Stimulated activated naive CD4-positive, alpha-beta T cell (primary cell): Measurements from ENCODE around the gene PANX2.
"Not testable (repeated sequence)": the region's sequence is repeated elsewhere in the genome, so short reads cannot be mapped to it uniquely, and the experiment has no call there.

Experiments
- DNase-seq, 6 experiments: peaks; one replicate each; lab custom pipeline; 2025; lab: John Stamatoyannopoulos, UW

Gene PANX2

DNA sequence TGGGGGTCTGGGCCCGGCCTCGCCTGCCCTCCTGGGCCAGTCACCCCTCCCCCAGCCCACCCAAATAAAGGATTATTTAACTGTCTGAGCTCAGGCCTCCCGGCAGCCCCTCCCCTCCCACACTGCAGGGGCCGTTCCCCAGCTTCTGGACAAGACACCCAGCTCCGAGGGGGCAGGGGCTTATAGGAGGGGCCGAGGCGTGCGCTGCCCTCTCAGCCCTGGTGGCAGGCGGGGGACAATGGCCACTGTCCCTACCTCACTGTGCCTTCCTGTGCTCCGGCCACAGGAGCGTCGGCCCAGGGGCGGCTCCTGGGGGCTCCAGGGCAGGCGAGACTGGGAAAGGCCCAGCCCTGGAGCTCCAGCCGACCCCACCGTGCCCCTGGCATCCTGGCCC lies 28.1 kb downstream of the PANX2 start:
- DNase-seq = no peak

DNA sequence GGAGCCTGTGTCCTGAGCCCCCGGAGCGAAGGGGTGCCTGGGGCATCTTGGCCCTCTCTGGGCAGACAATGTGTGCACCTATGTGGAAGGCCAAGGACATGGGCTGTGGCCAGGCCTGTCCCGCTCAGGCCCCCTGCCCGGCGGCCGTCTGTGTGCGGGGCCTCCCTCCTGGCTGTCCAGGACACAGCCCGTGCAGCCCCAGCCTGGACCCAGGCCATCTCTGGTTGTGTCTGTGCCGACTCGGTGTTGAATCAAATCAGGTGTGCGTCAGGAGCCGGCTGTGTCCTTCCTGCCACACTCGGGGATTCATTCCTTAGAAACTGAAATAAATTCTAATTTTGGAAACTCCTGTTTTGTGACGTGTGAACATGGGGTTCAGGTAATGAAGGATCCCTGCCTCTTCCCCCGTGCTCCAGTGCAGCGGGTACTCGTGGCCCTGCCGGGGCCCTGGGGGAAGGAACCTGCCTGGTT lies 28.8 kb downstream of the PANX2 start:
- DNase-seq = no peak

DNA sequence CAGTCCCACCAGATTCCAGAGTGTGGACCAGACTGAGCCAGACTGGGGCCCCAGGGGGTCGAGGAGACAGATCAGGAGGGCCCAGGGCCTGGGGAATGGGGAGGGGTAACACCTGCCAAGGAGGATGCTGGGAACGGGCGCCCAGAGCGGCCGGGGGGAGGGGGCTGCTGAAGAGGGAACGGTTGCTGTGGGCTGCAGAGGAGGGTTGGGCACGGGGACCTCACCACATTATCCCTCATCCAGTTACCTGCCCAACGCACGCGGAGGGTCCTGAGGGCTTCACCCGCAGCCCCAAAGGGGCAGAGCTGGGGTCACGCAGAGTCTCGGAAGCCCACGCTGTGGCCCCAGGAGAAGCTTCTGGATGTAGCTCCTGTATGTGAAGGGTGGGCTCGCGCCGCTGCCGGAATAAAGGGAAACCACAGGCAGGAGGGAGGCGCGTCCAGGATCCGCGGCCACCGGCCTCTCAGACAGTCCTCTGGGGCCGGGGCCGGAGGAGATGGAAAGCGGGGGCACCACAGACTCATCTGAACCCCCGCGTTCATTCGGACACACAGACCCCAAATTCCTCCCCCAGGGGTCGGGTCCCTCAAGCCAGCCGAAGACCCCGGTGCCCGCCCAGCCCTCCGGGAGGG lies 29.4 kb downstream of the PANX2 start:
- DNase-seq = peak in 1 of 6 experiments; percentile 14

DNA sequence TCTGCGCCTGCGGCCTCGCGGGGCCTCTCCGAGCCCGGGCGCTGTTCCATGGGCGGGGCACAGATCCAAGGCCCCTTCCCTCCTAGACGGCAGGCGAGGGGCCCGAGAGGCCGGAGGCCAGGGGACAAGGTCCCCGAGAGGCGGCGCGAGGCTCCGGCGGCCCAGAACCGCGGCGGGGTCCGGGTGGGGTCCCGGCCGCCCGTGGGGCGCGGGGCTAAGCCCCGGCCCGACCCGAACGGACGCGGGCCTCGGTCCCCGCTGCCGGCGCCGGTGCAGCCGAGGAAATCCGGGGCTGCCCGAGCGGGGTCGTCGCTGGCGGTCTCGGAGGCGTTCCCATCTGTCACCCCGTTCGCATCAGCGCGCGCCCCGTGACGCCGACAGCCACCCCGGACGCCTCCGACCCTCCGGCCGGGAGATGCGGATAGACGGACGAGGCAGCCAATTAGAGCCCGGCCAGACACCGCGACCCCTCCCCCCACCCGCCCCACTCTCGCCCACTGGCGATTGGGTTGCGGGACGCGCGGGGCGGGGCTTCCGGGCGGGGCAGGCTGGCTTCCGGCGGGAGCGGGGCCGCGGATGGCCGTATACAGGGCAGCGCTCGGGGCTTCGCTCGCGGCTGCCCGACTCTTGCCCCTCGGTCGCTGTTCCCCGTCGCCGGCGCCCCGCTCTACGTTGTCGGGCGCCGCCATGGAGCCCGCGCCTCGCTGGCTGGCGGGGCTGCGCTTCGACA lies 30.1 kb downstream of the PANX2 start, which contains the start of gene SELENOO:
TSS of gene SELENOO (plus strand) at position 551 of the 730 bp plus-strand sequence. CDS start at position 577, 26 bp downstream.
- DNase-seq = peak; percentile 75 to 88 (median 84)

DNA sequence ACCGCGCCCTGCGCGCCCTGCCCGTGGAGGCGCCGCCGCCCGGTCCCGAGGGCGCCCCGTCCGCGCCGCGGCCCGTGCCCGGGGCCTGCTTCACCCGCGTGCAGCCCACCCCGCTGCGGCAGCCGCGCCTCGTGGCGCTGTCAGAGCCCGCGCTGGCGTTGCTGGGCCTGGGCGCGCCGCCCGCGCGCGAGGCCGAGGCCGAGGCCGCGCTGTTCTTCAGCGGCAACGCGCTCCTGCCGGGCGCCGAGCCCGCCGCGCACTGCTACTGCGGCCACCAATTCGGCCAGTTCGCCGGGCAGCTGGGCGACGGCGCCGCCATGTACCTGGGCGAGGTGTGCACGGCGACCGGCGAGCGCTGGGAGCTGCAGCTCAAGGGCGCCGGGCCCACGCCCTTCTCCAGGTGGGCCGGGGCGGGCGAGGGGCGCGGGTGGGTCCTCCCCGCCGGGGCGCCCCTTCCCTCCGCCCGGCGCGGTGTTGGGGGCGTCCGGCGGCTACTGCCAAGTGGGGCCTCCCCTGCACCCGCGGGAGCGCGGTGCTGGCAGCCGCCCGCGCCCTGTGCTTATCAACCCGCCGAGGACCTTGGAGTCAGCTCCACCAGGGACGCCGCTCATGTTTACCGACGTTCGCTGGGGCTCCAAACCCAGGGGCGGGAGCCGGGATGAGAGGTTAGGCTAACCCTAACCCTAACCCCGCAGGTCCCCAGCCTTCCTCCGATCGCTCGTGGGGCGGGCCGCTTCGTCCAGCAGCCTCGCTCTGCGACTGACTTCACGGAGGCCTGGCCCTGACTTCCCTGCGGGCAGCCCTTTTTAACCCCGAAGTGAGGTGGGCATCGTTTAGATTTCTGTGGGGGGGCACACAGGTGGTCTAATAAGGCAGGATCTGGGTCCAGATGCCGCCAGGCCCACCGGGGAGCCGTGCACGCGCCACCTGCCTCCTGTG lies 30.9 kb downstream of the PANX2 start:
- DNase-seq = peak in 1 of 6 experiments; percentile 22

DNA sequence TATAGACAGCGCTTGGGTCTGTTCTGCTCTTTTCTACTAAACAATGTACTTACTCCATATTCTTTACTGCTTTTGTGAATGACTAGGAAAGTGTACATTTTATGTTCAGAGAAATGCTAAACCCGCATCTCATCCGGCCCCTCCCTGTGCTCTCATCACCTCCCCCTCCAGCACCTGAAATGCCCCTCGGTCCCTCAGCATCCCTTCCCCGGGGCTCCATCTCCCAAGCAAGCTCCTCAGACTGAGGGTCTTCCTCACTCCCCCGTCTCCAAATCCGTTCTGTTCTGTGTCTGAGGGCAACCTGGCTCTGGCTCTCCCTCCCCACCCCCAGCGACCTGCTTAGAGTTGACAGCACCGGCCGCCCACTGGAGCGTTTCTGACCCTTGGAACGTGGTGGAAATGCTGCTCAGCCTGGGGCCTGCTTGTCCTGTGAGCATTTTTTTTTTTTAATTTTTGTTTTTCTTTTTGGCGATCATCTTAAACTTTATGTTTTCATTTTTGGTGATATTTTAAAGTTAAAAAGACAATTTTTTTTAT lies 31.7 kb downstream of the PANX2 start:
- no peak for DNase-seq

DNA sequence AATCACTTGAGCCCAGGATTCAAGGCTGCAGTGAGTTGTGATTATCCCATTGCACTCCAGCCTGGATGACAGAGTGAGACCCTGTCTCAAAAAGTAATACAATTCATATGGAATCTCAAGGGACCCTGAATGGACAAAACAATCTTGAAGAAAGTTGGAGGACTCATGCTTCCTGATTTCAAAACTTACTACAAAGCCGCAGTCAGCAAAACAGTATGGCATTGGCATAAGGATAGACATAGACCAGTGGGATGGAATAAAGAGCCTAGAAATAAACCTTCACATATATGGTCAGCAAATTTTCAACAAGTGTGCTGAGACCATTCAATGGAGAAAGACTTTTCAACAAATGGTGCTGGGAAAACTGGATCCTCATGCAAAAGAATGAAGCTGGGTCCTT lies 32.8 kb downstream of the PANX2 start:
- DNase-seq = no peak

DNA sequence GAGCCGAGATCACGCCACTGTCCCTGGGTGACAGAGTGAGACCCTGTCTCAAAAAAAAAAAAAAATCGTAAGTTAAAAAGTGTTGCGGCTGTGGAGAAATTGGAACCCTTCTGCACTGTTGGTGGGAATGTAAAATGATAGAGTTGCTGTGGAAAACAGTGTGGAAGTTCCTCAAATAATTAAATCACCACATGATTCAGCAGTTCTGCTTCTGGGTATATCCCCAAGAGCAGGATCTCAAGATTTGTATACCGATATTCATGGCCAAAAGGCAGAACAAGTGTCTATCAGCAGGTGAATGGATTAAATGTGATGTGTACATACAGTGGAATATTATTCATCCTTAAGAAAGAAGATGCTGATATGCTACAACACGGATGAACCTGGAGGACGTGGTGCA lies 34.0 kb downstream of the PANX2 start:
- no peak for DNase-seq

DNA sequence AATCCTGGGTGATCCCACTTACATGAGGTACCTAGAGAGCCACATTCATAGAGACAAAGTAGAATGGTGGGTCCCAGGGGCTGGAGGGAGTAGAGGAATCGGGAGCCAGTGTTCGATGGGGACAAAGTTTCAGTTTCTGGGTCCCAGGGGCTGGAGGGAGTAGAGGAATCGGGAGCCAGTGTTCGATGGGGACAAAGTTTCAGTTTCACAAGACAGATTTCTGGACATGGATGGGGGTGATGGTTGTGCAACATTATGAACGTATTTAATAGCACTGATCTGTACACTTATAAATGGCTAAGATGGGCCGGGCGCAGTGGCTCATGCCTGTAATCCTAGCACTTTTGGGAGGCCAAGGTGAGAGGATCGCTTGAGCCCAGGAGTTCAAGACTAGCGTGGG lies 34.5 kb downstream of the PANX2 start:
- DNase-seq = not testable (repeated sequence)

DNA sequence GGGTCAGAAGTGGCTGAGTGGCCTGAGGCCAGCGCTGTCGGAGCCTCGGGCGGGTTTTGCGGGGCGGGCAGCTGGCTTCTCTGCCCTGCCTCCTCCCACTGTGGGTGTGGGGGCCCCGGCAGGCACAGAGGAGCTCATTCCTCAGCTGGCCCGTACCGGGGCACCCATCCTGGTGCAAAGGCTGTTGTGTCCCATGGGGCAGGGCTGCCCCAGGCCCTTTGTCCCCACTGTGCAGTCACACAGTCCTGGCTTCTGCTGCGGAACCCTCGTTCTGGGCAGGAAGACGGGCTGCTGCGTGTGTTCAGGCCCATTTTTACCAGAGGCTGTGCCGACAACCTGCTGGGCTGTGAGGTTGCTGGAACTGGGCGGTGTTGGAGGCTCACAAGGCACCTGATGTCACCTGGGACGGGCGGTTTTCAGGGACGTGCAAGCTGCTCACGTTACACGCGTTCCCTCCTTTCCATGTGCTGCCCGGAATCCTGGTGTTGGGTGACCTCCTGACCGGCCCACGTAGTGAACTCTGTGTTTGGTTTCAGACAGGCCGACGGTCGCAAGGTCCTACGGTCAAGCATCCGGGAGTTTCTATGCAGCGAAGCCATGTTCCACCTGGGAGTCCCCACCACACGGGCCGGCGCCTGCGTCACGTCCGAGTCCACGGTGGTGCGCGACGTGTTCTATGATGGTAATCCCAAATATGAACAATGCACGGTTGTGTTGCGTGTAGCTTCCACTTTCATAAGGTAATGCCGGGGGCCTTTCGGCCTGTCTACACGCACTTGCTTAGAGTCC lies 35.4 kb downstream of the PANX2 start:
- no peak for DNase-seq

DNA sequence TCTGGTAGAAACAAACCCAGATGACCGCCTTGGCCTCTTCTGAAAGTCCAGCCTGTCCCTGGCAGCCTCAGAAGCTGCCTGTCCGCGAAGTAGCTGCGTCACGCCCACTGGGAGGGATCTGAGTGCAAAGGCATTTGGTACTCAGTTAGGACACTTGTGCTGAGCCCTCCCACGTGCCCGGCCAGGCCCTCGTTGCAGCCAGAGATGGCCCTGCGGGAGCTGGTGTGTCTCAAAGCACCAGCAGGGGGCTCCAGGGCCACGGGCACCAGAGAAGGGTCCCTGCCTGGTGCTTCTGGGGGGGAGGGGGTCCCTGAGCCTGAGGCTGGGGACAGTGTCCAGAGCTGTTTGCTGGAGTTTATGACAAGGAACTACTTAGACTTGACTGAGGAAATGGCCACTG lies 36.1 kb downstream of the PANX2 start:
- DNase-seq = no peak

DNA sequence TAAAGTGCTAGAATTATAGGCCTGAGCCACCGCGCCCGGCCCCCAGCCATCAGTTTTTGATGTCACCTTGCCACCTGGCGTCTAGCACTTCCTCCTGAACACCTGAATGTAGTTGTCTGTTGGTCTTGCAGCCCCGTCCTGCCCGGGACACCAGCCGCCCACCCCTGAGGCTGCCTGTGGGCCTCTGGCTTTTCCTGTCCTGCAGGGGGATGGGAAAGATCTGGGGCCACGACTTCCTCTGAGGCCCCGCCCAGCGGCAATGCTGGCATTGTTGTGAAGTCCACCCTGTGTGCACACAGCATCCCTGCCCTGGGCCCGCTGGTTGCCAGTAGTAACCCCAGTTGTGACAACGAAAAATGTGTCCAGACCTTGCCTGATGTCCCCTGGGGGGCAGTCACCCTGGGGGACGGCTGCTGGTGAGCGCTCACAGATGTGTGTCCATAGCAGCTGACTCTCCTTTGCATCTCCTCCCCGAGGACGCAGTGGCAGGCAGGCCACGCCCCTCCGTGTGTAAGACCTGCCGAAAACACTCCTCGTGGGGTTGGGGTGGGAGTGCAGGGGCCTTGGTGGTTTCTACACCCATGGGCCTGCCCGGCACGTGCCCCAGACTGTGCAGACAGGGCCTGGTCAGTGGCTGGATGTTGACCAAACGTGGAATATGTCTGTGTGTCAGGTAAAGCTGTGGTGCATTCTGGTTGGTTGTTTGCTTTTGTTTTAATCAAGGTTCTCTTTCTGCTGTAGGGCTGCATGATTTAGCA lies 37.0 kb downstream of the PANX2 start:
- no peak for DNase-seq

DNA sequence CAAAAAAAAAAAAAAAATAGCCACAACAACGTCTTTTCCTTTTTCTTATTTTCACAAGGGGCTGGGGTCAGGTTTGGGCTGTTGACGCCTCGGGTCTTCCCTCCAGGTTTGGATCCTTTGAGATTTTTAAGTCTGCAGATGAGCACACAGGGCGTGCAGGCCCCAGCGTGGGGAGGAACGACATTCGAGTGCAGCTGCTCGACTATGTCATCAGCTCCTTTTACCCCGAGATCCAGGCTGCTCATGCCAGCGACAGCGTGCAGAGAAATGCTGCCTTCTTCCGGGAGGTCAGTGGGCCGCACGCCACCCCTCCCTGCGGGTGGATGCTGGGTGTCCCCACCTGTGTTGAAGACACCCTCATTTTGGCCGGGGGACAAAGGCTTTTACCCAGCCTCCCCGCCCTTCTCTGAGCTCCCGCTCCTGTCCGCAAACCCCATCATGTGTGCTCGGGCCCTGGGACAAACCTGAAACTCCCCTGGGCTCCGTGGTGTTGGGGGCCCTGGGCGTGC lies 38.0 kb downstream of the PANX2 start:
- DNase-seq = no peak

DNA sequence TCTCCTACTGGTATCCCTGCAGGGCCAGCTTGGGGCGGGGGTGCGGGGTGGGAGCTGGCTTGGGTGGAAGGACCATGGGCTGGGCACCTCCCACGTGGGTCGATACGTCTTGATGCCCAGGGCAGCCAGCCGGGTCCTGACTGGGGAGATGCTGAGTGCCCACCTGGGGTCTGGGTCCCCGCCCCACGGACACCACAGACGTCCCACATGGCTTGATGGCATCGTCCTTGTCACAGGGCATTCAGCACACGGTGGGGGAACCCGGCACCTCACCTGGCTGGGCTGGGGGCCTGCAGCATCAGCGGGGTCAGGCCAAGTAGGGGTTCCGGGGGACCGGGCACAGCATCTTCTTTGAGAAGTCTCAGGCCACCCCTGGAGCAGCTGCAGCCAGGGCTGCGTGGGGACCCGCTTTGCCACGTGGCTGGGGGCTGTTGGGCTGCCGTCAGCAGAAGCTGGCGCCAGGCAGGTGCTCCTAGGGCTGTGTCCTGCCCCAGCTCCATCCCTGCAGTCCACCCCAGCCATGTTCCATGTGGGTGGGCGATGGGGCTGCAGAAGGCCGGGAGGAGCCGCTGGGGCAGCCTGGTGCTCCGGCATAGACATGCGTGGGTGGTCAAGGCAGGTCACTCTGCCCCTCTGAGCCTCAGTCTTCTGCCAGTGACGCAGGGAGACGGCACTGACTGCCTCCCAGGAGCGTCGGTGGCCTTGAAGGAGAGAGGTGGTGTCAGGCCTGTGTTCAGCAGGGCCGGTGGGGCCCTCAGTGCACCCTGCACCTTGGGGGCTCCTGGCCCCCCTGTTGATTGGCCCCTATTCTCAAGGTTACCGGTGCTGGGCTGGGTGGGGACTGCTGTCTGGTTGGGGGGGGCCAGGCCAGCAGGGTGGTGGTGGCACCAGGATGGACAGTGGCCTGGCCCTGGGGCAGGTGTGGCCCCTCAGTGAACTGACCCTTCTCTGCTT lies 38.7 kb downstream of the PANX2 start:
- no peak for DNase-seq

DNA sequence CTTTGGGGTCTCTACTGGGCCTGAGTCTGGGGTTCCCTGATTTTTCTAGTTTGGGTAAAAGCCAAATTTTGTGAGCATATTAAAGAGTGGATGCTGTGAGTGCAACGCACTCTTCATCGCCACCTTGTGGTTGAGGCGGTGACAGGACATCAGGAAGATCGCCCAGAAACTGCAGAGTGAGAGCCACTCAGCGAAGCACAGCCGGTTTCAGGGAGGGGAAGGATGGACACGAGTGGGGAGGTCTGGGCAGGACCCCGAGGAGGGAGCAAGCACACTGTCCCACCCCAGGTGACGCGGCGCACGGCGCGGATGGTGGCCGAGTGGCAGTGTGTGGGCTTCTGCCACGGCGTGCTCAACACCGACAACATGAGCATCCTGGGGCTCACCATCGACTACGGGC lies 39.4 kb downstream of the PANX2 start:
- DNase-seq = peak; percentile 48 to 77 (median 58)

DNA sequence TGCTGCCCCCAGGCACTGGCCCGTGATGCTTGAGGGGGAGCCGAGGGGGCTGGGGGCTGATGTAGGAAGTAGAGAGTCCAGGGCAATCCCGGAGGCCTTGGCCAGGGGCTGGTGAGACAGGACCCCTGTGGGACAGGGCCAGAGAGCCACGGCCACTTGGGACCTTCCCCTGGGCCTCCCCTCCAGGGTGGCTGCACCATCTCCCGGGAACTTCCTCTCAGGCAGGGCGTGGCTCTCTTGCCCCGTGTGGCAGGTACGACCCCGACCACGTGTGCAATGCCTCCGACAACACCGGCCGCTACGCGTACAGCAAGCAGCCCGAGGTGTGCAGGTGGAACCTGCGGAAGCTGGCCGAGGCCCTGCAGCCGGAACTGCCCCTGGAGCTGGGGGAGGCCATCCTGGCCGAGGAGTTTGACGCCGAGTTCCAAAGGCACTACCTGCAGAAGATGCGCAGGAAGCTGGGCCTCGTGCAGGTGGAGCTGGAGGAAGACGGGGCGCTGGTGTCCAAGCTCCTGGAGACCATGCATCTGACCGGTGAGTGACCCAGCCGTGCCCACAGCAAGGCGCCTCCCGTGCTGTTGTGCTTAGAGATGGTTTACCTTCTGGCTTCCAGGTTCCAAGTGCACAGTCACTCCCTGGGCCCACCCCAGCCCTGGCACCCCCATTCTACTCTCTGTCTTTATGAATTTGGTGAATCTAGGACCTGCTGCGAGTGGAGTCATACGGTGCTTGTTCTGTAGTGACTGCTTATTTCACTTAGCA lies 40.0 kb downstream of the PANX2 start:
- no peak for DNase-seq

DNA sequence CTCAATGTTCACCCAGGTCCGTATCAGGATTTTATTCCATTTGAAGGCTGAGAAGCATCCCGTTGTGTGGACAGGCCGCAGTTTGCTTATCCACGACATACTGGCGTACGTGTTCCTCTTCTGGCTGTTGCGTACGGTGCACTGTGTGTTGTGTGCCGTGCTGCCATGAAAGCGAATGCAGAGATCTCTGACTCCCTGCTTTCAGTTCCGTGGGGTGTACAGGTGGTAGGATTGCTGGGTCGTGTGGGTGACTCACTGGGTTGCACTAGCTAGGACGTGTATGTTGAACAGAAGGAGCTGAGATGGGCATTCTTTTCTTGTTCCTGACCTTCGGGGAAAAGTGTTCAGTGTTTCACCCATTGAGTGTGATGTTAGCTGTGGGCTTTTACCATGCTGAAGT lies 40.6 kb downstream of the PANX2 start:
- no peak for DNase-seq

DNA sequence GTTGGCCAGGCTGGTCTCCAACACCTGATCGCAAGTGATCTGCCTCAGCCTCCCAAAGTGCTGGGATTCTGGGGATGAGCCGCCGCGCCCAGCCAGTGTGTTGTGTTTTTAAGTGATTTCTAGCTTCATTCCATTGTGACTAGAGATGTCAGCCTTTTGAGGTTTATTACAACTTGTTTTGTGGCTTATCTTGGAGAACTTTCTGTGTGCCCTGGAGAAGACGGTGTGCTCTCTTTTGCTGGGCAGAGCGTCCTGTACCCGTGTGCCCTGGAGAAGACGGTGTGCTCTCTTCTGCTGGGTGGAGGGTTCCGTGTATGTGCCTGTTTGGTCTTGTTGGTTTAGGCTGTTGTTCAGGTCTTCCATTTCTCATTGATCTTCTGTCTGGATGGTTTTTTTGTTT lies 42.7 kb downstream of the PANX2 start:
- no peak for DNase-seq
